ENCODE measurements around the gene TRAM2. TPM values are rescaled to one million over a fixed set of nuclear protein-coding genes. Genes with fewer than 3 reads are reported as not detected.

Gene TRAM2
- total RNA-seq, 2 experiments from 2014 or later = 7.1 to 7.6 TPM

- POLR2A ChIA-PET = no interaction called here
- H3K4me1 ChIP-seq (ENCODE audit: insufficient read depth, low read length) = no peaks in the 10 kb centered on the region
- no peaks in the 10 kb centered on the region for H3K4me1 Mint-ChIP-seq (ENCODE audit: low read depth)
- DNase-seq = no peak
- H3K27ac Mint-ChIP-seq = no peak overlapping the region
- H3K27me3 Mint-ChIP-seq = no peaks in the 10 kb centered on the region
- H3K36me3 ChIP-seq (ENCODE audit: insufficient read depth, low read length) = peaks cover 56% of the 10 kb centered on the region
- no peak overlapping the region for H3K4me3 Mint-ChIP-seq
- no peak overlapping the region for H3K27ac ChIP-seq (ENCODE audit: low read depth in 1 of 2, low read length in 2 of 2)
- no peak for TF ChIP-seq CTCF (IDR thresholded peaks at IDR 0.05)
- intact Hi-C loops (cut with DNase I, micrococcal nuclease) = no loop called here
- H3K36me3 Mint-ChIP-seq (ENCODE audit: low read depth) = peaks cover 87% of the 10 kb centered on the region
- H3K9me3 Mint-ChIP-seq = no peaks in the 10 kb centered on the region
- H3K9me3 ChIP-seq (ENCODE audit: control insufficient read depth in 1 of 2, insufficient read depth in 1 of 2, low read length in 2 of 2) = no peaks in the 10 kb centered on the region
- no peak overlapping the region for H3K4me3 ChIP-seq (ENCODE audit: low read length)
- H3K27me3 ChIP-seq (ENCODE audit: control insufficient read depth in 1 of 2, insufficient read depth in 2 of 2, low read length in 2 of 2) = no peaks in the 10 kb centered on the region
- ATAC-seq (ENCODE audit: poor library complexity) = no peak
- CTCF ChIA-PET = no interaction called here
Measured at GRCh38 chr6:52512199-52512598, 64.7 kb downstream of the TRAM2 start.

- ChIA-PET CTCF (no interaction called here), POLR2A (no interaction called here)
- no peak for TF ChIP-seq CTCF (IDR thresholded peaks at IDR 0.05)
- Mint-ChIP-seq H3K9me3 (no peaks in the 10 kb centered on the region), H3K4me1 (ENCODE audit: low read depth) (no peaks in the 10 kb centered on the region), H3K36me3 (ENCODE audit: low read depth) (peaks cover 93% of the 10 kb centered on the region), H3K27me3 (no peaks in the 10 kb centered on the region), H3K4me3 (no peak overlapping the region), H3K27ac (no peak overlapping the region)
- Histone ChIP-seq H3K4me3 (ENCODE audit: low read length) (no peak overlapping the region), H3K4me1 (ENCODE audit: insufficient read depth, low read length) (no peaks in the 10 kb centered on the region), H3K27me3 (ENCODE audit: control insufficient read depth in 1 of 2, insufficient read depth in 2 of 2, low read length in 2 of 2) (no peaks in the 10 kb centered on the region), H3K36me3 (ENCODE audit: insufficient read depth, low read length) (peaks cover 58% of the 10 kb centered on the region), H3K9me3 (ENCODE audit: control insufficient read depth in 1 of 2, insufficient read depth in 1 of 2, low read length in 2 of 2) (no peaks in the 10 kb centered on the region), H3K27ac (ENCODE audit: low read depth in 1 of 2, low read length in 2 of 2) (no peak overlapping the region)
- DNase-seq (no peak), ATAC-seq (ENCODE audit: poor library complexity) (no peak)
- intact Hi-C loops (cut with DNase I, micrococcal nuclease) = no loop called here
Measured at GRCh38 chr6:52511572-52512151, 65.2 kb downstream of the TRAM2 start.

GRCh38 chr6:52511163-52511562 lies 65.7 kb downstream of the TRAM2 start:
- CTCF ChIA-PET = no interaction called here
- no peaks in the 10 kb centered on the region for H3K27me3 Mint-ChIP-seq
- no peak overlapping the region for H3K27ac Mint-ChIP-seq

More at GRCh38 chr6:52511163-52511562, 65.7 kb downstream of the TRAM2 start:
- ATAC-seq (ENCODE audit: poor library complexity) = no peak
- H3K36me3 ChIP-seq (ENCODE audit: insufficient read depth, low read length) = peaks cover 55% of the 10 kb centered on the region
- no peak overlapping the region for H3K4me3 ChIP-seq (ENCODE audit: low read length)
- intact Hi-C loops (cut with DNase I, micrococcal nuclease) = no loop called here
- POLR2A ChIA-PET = no interaction called here
- H3K4me1 ChIP-seq (ENCODE audit: insufficient read depth, low read length) = no peaks in the 10 kb centered on the region
- H3K27ac ChIP-seq (ENCODE audit: low read depth in 1 of 2, low read length in 2 of 2) = no peak overlapping the region
- no peaks in the 10 kb centered on the region for H3K4me1 Mint-ChIP-seq (ENCODE audit: low read depth)
- no peak for TF ChIP-seq CTCF (IDR thresholded peaks at IDR 0.05)
- no peak overlapping the region for H3K4me3 Mint-ChIP-seq
- H3K9me3 ChIP-seq (ENCODE audit: control insufficient read depth in 1 of 2, insufficient read depth in 1 of 2, low read length in 2 of 2) = no peaks in the 10 kb centered on the region
- DNase-seq = no peak
- peaks cover 95% of the 10 kb centered on the region for H3K36me3 Mint-ChIP-seq (ENCODE audit: low read depth)
- H3K9me3 Mint-ChIP-seq = no peaks in the 10 kb centered on the region
- H3K27me3 ChIP-seq (ENCODE audit: control insufficient read depth in 1 of 2, insufficient read depth in 2 of 2, low read length in 2 of 2) = no peaks in the 10 kb centered on the region

Measured in CD4-positive, alpha-beta T cell (primary cell).